ENCODE results near the gene WDR43.

WDR43 gene

GRCh38 chr2:28915939-28916338 lies 21.5 kb downstream of the WDR43 start:
- no peak for DNase-seq

DNA sequence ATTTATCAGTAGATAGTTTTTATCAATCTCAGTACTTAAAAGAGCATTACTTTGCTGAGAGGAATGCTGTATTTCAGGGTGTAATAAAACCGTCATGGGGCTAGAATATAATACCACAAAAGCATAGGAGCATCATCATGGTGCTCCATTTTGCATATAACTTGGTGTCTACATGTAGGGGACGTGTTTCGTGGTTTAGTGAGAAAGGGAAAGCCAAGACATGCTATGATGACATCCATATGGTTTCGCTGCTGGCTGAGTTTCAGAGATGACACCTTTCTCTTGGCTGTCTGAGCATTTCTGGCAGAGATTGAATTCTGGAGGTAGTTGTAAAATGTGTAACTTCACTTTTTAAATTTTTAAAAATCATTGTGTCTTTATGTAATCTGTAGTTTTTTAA lies 32.4 kb downstream of the WDR43 start:
- DNase-seq, result no peak

DNA sequence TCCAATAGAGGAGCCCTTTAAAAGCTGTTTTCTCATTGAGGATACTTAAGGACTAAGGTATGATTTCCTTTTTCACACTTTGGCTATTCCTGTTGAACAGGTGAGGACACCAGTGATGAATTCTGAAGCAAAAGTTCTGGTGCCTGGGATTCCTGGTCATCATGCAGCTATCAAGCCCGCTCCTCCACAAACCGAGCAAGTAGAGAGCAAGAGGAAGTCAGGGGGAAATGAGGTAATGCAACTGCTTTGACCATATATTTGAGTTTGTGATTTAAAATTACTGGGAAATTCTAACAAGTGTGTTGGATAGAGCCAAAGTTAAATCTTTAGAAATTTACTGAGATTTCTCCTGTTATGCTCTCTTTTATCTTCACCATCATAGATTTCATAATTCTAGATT lies 33.0 kb downstream of the WDR43 start:
- no peak for DNase-seq

- DNase-seq, result no peak
Observed at GRCh38 chr2:28927878-28928277, 33.4 kb downstream of the WDR43 start.

DNA sequence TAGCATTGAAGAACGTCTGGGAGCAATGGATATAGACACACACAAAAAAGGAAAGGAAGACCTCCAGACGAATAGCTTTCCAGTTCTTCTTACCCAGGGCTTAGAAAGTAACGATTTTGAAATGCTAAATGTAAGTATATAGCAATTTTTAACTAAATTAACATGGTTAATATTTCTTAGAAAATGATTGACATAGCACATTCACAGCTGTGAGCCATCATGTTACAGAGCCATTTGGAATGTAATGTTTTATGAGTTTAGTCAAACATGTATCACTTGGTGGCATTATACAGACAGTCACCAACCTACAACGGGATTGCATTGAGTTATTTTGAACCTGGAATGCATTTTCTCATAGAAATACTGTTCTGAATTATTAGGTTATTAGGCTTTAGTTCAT lies 35.1 kb downstream of the WDR43 start:
- DNase-seq, result no peak

- no peak for DNase-seq
Observed at GRCh38 chr2:28930205-28930604, 35.7 kb downstream of the WDR43 start.

- DNase-seq, result no peak
Observed at GRCh38 chr2:28934769-28935168, 40.3 kb downstream of the WDR43 start.

- no peak for DNase-seq
Observed at GRCh38 chr2:28941008-28941407, 46.5 kb downstream of the WDR43 start.

- no peak for DNase-seq
Observed at GRCh38 chr2:28944535-28945248, 50.2 kb downstream of the WDR43 start.

- no peak for DNase-seq
Observed at GRCh38 chr2:28948160-28948559, 53.7 kb downstream of the WDR43 start.

DNA sequence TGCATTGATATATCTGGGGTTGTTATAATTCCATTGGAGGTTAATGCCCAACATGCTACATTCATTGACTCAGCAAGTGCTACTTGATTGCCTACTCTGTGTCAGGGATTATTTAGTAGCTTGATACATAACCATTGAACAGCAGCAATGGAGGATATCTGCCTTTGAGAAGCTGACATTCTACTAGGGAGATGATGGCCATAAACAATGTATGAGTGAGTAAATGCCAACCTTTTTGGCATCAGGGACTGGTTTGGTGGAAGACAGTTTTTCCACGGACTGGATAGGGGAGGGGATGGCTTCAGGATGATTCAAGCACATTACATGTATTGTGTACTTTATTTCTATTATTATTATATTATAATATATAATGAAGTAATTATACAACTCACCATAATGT lies 54.7 kb downstream of the WDR43 start:
- DNase-seq, result no peak

GRCh38 chr2:28949617-28950305 lies 55.3 kb downstream of the WDR43 start:
- no peak for DNase-seq

GRCh38 chr2:28950941-28951630 lies 56.6 kb downstream of the WDR43 start:
- no peak for DNase-seq

- DNase-seq, result no peak
Observed at GRCh38 chr2:28951910-28952835, 57.7 kb downstream of the WDR43 start.

DNA sequence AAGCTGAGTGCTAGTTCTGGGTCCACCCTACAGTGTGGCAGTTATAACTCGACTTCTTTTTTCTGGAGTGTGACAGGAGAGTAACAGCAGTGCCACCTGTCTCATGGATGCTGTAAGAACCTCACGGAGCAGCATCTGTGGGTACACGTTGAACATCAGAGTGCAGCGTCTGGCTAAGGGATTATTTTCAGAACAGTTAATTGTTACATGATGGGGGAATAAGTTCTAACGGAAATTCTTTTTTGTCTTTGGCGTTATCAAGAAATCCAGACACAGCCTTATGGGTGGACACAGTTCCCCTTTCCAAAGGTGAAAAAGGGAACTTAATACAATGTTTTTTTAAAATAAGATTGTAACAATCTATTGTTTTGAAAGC lies 58.4 kb downstream of the WDR43 start:
- DNase-seq, result no peak

GRCh38 chr2:28955467-28955866 lies 61.0 kb downstream of the WDR43 start:
- no peak for DNase-seq

- peak; percentile 46 for DNase-seq
Observed at GRCh38 chr2:28956415-28956826, 62.0 kb downstream of the WDR43 start.

DNA sequence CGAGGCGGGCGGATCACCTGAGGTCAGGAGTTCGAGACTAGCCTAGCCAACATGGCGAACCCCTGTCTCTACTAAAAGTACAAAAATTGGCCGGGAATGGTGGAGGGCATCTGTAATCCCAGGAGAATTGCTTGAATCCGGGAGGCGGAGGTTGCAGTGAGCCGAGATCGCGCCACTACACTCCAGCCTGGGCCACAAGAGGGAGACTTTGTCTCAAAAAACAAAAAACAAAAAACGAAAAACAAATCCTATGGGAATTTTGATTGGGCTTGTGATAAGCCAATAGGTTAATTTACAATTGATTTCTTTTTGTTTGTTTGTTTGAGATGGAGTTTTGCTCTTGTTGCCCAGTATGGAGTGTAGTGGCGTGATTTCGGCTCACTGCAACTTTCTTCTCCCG lies 62.4 kb downstream of the WDR43 start:
- DNase-seq, result no peak

DNA sequence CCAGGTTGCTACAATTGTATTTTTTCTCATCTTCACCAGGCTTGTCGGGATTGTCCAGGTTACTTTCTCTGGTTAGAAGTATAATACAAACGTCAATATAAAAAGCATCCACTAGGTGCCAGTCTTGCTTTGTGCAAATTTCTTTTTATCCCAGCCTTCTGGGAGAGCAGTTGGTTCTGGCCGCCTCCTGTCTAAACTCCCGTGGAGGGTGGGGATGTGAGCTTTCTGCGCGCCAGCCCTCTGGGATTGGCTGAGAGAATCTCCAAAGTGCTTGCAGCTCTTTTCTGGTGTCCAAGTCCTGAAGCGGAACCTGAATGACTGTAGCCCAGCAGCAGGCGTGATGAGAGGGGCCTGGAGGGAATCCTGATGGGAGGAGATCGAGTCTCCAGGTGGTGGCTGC lies 64.2 kb downstream of the WDR43 start:
- DNase-seq, result peak; percentile 47

- DNase-seq, result no peak
Observed at GRCh38 chr2:28960401-28960800, 65.9 kb downstream of the WDR43 start.

GRCh38 chr2:28962505-28962904 lies 68.0 kb downstream of the WDR43 start:
- no peak for DNase-seq

GRCh38 chr2:28970464-28971160 lies 76.1 kb downstream of the WDR43 start:
- no peak for DNase-seq
